NCI-H1436 treated with DMSO at 0.1 percent for 48 hours (cell line): ENCODE measurements around the gene SLC4A3.

Experiments used
- DNase-seq: peaks from one replicate; lab custom pipeline; 2025; lab: John Stamatoyannopoulos, UW

SLC4A3 gene

GRCh38 chr2:219627103-219628100, at the start of gene SLC4A3:
Gene SLC4A3 (plus strand): TSS chr2:219627630. CDS start chr2:219627993, 363 bp downstream.
- no peak for DNase-seq

GRCh38 chr2:219578811-219579613, 48.4 kb upstream of the SLC4A3 start:
- no peak for DNase-seq

DNA sequence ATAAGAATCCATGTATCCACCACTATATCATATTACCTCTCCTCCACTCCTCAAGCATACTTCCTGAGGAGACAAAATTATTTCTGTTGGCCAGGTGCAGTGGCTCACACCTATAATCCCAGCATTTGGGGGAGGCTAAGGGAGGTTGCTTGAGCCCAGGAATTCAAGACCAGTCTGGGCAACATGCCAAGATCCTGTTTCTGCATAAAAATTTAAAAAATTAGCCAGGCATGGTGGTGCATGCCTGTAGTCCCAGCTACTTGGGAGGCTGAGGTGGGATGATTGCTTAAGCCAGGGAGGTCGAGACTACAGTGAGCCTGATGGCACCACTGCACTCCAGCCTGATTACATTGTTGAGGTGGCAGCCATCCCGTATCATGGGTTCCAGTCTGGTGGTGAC, 46.1 kb upstream of the SLC4A3 start:
- no peak for DNase-seq

- no peak for DNase-seq
These were observed 36.3 kb upstream of the SLC4A3 start for GRCh38 chr2:219591091-219591490.

DNA sequence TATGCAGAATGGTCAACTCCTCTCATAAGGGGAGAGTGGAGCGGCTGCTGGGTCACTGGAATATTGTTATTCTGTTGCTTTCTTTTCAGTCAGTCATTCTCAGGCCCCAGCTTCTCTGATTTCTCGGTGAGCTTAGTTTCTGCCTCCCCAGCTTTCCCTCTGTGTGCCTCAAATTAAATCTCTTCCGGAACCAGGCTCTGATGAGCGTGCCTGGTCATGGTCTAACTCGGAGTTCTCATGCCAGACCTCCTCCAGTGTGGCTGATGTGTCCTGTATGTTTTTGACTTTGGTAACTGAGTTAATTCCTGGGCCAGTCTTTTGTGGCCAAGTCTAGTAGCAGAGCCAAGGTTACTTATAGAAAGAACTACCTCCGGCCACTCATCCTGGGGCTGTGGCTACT, 34.7 kb upstream of the SLC4A3 start:
- DNase-seq: no peak

- no peak for DNase-seq
These were observed 34.3 kb upstream of the SLC4A3 start for GRCh38 chr2:219593154-219593553.

DNA sequence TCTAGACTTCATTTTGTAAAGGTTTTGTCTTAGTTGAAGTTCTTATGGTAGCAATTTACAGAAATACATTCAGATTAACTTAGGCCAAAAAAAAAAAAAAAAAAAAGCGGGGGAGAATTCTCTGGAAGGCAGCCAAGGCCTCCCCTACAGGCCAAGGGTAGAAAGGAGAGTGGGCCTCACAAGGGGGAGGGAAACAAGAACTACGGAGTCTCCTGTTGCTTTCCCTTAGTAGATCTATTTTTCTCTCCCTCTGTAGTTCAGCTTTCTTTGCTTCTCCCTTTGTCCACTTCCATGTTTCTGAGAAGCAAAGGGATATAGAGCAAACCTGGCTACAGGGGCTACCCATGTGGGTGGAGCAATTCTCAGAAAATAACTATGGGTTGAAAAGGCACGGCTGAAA, 32.2 kb upstream of the SLC4A3 start:
- DNase-seq: no peak

DNA sequence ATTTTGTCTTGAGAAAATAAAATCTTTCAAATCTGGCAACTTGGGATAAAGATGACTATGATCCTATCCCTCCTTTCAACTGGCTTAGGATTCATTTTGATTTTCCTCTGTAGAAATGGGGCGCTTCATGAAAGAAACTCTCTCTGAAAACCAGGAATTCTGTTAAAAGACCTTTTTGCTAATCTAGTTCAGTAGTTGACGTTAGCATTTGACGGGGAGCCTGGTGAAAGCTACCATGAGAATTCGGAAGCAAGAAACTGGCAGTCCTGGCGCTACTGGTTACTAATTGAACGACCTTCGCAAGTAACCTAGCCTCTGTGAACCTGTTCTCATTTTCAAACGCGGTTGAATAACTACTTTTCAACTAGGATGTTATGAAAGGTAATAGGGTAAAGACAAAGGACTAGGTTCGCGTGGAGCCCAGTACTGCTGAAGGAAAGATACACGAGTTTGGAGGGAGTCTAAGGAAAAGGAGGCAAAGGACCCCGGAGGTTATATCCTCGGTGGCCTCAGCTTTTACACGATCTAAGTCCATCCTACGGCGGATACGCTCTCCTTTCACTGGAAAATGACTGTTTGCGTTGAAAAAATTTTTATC, 30.4 kb upstream of the SLC4A3 start:
- no peak for DNase-seq

DNA sequence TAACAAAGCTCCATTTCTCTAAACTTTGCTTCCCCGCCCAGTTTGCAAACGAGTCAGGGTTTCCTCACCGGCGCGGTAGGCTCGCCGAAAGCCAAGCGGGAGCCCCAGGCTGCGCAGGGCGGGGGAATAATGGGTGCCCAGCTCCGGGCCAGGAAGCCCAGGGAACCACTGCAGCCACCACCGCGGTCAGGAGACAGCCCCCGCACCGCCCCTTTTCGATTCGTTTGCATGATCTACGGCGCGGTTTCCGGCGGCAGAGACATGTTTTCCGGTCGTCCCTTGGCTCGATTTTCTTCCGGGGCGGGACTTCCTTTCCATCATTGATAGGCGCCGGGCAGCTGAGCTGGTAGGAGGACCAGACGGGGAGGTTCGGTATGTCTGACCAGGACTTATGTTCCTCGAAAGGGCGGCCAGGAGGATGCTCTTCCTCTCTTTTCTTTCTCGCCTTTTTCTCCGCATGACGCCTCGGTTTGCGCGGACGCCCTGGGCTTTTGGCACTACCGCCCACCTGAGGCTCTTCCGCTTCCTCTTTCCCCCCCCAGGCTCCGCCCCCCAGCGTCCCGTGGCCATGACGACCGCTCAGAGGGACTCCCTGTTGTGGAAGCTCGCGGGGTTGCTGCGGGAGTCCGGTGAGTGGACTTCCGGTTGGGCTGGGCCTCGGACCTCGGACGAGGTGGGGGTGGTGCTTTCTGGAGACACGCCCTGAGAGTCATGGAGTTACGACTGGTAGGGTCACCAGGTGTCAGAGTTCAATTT, 29.7 kb upstream of the SLC4A3 start, which contains the start of gene STK11IP:
TSS of gene STK11IP (plus strand) at position 306 of the 756 bp plus-strand sequence. CDS start at position 569, 263 bp downstream.
- peak; percentile 72 for DNase-seq

GRCh38 chr2:219598308-219599078, 28.9 kb upstream of the SLC4A3 start:
- DNase-seq: no peak

GRCh38 chr2:219603771-219604170, 23.7 kb upstream of the SLC4A3 start:
- no peak for DNase-seq

GRCh38 chr2:219605607-219605954, 21.8 kb upstream of the SLC4A3 start:
- DNase-seq: no peak

DNA sequence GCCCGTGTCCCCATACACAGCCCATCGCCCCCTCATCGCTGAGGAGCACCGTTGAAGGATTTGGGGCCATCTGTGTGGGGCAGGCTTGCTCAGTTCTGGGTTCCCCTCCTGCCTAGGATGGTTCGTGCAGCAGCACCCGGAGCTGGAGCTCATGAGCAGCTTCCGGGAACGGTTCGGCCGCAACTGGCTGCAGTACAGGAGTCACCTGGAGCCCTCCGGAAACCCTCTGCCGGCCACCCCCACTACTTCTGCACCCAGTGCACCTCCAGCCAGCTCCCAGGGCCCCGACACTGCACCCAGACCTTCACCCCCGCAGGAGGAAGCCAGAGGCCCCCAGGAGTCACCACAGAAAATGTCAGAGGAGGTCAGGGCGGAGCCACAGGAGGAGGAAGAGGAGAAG, 19.5 kb upstream of the SLC4A3 start:
- DNase-seq: no peak

DNA sequence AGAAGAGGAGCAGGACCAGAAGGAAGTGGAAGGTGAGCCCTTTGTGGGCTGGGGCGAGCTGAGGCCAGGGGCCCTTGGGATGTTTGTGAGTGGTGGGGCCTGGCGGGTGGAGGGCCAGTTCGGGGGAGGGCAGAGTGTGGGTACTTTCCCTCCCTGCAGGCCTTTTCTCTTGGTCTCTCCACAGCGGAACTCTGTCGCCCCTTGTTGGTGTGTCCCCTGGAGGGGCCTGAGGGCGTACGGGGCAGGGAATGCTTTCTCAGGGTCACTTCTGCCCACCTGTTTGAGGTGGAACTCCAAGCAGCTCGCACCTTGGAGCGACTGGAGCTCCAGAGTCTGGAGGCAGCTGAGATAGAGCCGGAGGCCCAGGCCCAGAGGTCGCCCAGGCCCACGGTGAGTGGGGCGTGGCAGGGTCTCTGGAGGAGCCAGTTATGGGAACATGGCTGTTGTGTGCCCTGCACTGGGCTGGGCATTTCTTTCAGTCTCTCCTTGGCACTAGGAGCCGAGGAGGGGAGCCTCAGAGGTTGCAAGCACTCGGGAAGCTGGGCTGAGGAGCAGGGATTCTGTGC, 18.9 kb upstream of the SLC4A3 start:
- no peak for DNase-seq

DNA sequence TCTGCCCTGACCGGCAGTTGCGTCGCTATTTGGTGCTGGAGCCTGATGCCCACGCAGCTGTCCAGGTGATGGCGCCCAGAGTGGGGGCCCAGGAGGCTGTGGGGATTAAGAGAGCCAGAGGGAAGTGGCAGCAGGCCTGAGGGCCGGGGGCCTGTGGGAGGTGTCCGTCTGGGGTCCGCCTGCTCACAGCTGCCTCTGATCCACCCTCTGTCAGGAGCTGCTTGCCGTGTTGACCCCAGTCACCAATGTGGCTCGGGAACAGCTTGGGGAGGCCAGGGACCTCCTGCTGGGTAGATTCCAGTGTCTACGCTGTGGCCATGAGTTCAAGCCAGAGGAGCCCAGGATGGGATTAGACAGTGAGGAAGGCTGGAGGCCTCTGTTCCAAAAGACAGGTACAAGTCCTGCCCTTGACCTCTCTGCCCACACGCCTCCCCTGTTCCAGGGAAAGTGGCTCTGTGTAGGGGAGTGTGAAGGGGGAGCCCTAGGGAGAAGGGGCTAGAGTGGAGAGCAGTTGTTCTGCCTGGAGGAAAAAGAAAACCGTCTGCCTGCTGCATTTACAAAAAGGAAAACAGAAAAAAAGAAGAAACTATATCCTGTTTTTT, 18.2 kb upstream of the SLC4A3 start:
- no peak for DNase-seq

DNA sequence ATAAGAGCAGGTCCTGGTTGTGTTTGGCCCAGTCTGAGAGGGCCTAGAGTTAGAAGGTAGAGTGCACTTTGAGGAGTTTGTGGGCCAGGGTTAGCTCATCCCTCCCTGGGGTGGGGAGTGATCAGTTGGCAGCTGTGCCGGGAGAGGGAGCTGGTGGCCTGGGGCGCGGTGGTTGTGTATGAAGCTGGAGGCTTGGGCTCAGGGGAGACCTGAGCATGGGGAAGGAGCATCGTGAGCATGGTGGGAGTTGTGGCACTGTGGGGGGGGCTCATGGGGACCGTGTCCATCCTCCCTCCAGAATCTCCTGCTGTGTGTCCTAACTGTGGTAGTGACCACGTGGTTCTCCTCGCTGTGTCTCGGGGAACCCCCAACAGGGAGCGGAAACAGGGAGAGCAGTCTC, 16.1 kb upstream of the SLC4A3 start:
- DNase-seq: no peak

GRCh38 chr2:219611866-219612576, 15.4 kb upstream of the SLC4A3 start:
- no peak for DNase-seq

GRCh38 chr2:219612577-219613286, 14.7 kb upstream of the SLC4A3 start:
- no peak for DNase-seq
